HFFc6 (cell line): Measurements from ENCODE around the gene HSBP1. TPM values are rescaled to one million over a fixed set of nuclear protein-coding genes. Genes with fewer than 3 reads are reported as not detected.

Experiments
- DNase-seq: peaks from one replicate; pipeline ENCODE4 v3.0.0-alpha.2; 2018
- H3K27ac Mint-ChIP-seq: 2 replicates; pipeline ENCODE4 v1.8.0; 2020; ENCODE audit warnings: mild to moderate bottlenecking, mixed read lengths
- H3K27me3 Mint-ChIP-seq: 2 replicates; pipeline ENCODE4 v1.8.0; 2021; ENCODE audit warnings: mild to moderate bottlenecking, moderate library complexity, mixed read lengths; ENCODE audit not compliant: insufficient read depth
- H3K36me3 Mint-ChIP-seq: 2 replicates; pipeline ENCODE4 v1.8.0; 2021; ENCODE audit warnings: low read depth, mixed read lengths
- H3K4me1 Mint-ChIP-seq: 2 replicates; pipeline ENCODE4 v1.8.0; 2020; ENCODE audit warnings: low read depth, mixed read lengths
- H3K4me3 Mint-ChIP-seq: 2 replicates; pipeline ENCODE4 v1.8.0; 2020; ENCODE audit warnings: mild to moderate bottlenecking, moderate library complexity, mixed read lengths
- H3K9me3 Mint-ChIP-seq: 2 replicates; pipeline ENCODE4 v1.8.0; 2020; ENCODE audit warnings: mild to moderate bottlenecking, mixed read lengths
- CTCF ChIP-seq: fragments of 200-600 bp; sonication (generic); IDR thresholded peaks from 2 replicates; pipeline ENCODE4 v1.5.0; 2021; ENCODE audit warnings: antibody characterized with exemption, mild to moderate bottlenecking
- total RNA-seq, 6 experiments: library from RNA; stranded (reverse); fragmentation: NEBNext Ultra II Directional; extraction: Animal tissue kit (Norgen Biotek cat#: 25700); gene quantifications; 2 replicates in 1 of 6; 3 replicates in 5 of 6; pipeline ENCODE4 v1.2.3, GENCODE V29; 2021

The HSBP1 gene
- total RNA-seq, 6 experiments from 2014 or later: 138 to 174 (median 161) TPM

GRCh38 chr16:83843657-83844056 lies 35.9 kb downstream of the HSBP1 start:
- Mint-ChIP-seq H3K27ac (no peak overlapping the region), H3K4me1 (no peaks in the 10 kb centered on the region; the same call in 1 of the 2 replicates), H3K4me3 (no peak overlapping the region), H3K27me3 (peaks cover 37% of the 10 kb centered on the region), H3K9me3 (no peaks in the 10 kb centered on the region), H3K36me3 (no peaks in the 10 kb centered on the region)
- no peak for TF ChIP-seq CTCF
- no peak for DNase-seq

- Mint-ChIP-seq H3K27ac (no peak overlapping the region), H3K9me3 (no peaks in the 10 kb centered on the region), H3K4me1 (no peaks in the 10 kb centered on the region; the same call in 1 of the 2 replicates), H3K36me3 (no peaks in the 10 kb centered on the region), H3K27me3 (peaks cover 29% of the 10 kb centered on the region), H3K4me3 (no peak overlapping the region)
- TF ChIP-seq CTCF: no peak
- DNase-seq: no peak
Measured at GRCh38 chr16:83845263-83845662, 37.5 kb downstream of the HSBP1 start.

GRCh38 chr16:83847371-83848225 lies 39.8 kb downstream of the HSBP1 start:
- Mint-ChIP-seq H3K36me3 (no peaks in the 10 kb centered on the region), H3K4me1 (no peaks in the 10 kb centered on the region; the same call in 1 of the 2 replicates), H3K27me3 (peaks cover 25% of the 10 kb centered on the region), H3K9me3 (no peaks in the 10 kb centered on the region), H3K4me3 (no peak overlapping the region), H3K27ac (no peak overlapping the region)
- no peak for DNase-seq
- no peak for TF ChIP-seq CTCF

DNA sequence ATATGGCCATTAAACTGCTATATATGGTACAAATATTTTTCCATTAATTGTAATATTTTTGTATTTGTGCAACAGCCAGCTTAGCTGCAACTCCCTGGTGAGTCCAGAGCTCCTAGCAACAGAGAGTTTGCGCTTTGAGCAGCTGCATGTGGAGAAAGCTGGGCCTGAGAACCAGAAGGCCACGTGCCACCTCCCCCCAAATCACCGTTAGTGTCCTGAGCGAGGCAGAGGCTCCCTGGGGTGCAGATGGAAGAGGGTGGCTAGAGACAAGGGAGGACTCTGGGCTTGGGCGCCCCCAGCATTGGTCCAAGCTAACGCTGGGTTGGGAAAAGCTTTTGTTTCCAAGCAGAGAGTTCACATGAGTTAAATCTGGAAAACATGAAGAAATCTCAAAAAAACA lies 41.6 kb downstream of the HSBP1 start:
- Mint-ChIP-seq H3K4me3 (no peak overlapping the region), H3K9me3 (no peaks in the 10 kb centered on the region), H3K27ac (no peak overlapping the region), H3K27me3 (peaks cover 20% of the 10 kb centered on the region), H3K4me1 (no peaks in the 10 kb centered on the region; the same call in 1 of the 2 replicates), H3K36me3 (no peaks in the 10 kb centered on the region)
- no peak for DNase-seq
- TF ChIP-seq CTCF: no peak

DNA sequence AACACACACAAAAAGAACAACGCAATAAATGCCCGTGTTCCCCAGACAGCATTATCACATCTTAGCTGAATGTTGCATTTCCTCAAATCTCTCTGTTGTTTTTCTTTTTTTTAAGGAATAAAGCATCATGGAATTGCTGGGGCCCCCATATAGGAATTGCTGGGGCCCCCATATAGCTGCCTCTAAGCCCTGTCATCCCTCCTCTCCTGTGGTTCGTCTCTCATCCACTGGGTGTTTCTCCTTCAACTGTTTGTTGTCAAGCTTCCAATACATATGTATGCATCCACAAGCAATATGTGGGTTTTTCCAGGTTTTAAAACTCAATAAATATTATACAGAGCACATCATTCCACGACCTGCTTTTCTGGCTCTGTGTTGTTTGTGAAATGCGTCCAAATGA lies 43.2 kb downstream of the HSBP1 start:
- no peak for TF ChIP-seq CTCF
- Mint-ChIP-seq H3K27me3 (peaks cover 25% of the 10 kb centered on the region), H3K4me3 (no peak overlapping the region), H3K4me1 (no peaks in the 10 kb centered on the region; the same call in 1 of the 2 replicates), H3K9me3 (no peaks in the 10 kb centered on the region), H3K27ac (no peak overlapping the region), H3K36me3 (no peaks in the 10 kb centered on the region)
- DNase-seq: no peak
